HL-60 (cell line): Measurements from ENCODE around the gene NEAT1.
A peak's percentile ranks its signal among the peaks of the same experiment; 100 is the strongest.
"Not testable (repeated sequence)": the region's sequence is repeated elsewhere in the genome, so short reads cannot be mapped to it uniquely, and the experiment has no call there.

Experiments used
- DNase-seq, 2 experiments: peaks; one replicate each; pipeline ENCODE4 v3.0.0-alpha.2; 2010 to 2020; ENCODE audit warnings: low read depth in 1 of 2, low spot score in 1 of 2
- H3K27ac ChIP-seq: fragments of 250-450 bp; sonication (Bioruptor Pico); replicated peaks from 2 replicates; pipeline ENCODE4 v1.5.1; 2020; ENCODE audit warnings: mild to moderate bottlenecking, moderate library complexity
- H3K27me3 ChIP-seq: fragments of 250-450 bp; sonication (Bioruptor Pico); 2 replicates; pipeline ENCODE4 v1.5.1; 2021; ENCODE audit warnings: mild to moderate bottlenecking, moderate library complexity; ENCODE audit not compliant: insufficient read depth, poor library complexity, severe bottlenecking
- H3K4me3 ChIP-seq: replicated peaks from 2 replicates; pipeline ENCODE4 v1.5.1; 2011; ENCODE audit warnings: mild to moderate bottlenecking, control low read depth, low read length; ENCODE audit not compliant: insufficient read depth
- CTCF ChIP-seq: IDR thresholded peaks from one replicate; pipeline ENCODE4 v1.5.1; 2011; ENCODE audit warnings: low read length, control low read depth, inconsistent platforms; ENCODE audit not compliant: insufficient read depth
- GABPA ChIP-seq: IDR thresholded peaks from 2 replicates; pipeline ENCODE4 v1.6.1; 2012; ENCODE audit warnings: low read depth
- POLR2AphosphoS5 ChIP-seq: IDR thresholded peaks from 2 replicates; pipeline ENCODE4 v1.6.1; 2012; ENCODE audit warnings: low read depth
- REST ChIP-seq: IDR thresholded peaks from 2 replicates; pipeline ENCODE4 v1.6.1; 2012; ENCODE audit warnings: low read depth; ENCODE audit not compliant: insufficient replicate concordance
- SPI1 ChIP-seq: IDR thresholded peaks from 2 replicates; pipeline ENCODE4 v1.6.1; 2012; ENCODE audit warnings: low read depth, mild to moderate bottlenecking, borderline replicate concordance

Gene NEAT1

GRCh38 chr11:65468874-65469333 lies 46.3 kb downstream of the NEAT1 start:
- H3K27ac ChIP-seq = no peak overlapping the region
- TF ChIP-seq GABPA (no peak), CTCF (peak; percentile 45)
- no peak overlapping the region for H3K4me3 ChIP-seq
- DNase-seq = peak in 1 of 2 experiments; percentile 77
- H3K27me3 ChIP-seq = no peaks in the 10 kb centered on the region

GRCh38 chr11:65470433-65471049 lies 47.9 kb downstream of the NEAT1 start:
- H3K4me3 ChIP-seq = no peak overlapping the region
- no peak for DNase-seq
- no peaks in the 10 kb centered on the region for H3K27me3 ChIP-seq
- TF ChIP-seq CTCF (no peak), SPI1 (no peak), REST (no peak), POLR2AphosphoS5 (no peak), GABPA (no peak)
- no peak overlapping the region for H3K27ac ChIP-seq

GRCh38 chr11:65471447-65471891 lies 48.9 kb downstream of the NEAT1 start:
- peak in 1 of 2 experiments; percentile 78 for DNase-seq
- H3K4me3 ChIP-seq = no peak overlapping the region; the same call in 1 of the 2 replicates
- H3K27me3 ChIP-seq = no peaks in the 10 kb centered on the region
- TF ChIP-seq GABPA (no peak), CTCF (no peak), REST (no peak), SPI1 (no peak), POLR2AphosphoS5 (no peak; the same call in 1 of the 2 replicates)
- H3K27ac ChIP-seq = peak overlapping the region; percentile 48

- H3K27ac ChIP-seq = peak overlapping the region; percentile 48
- DNase-seq = not testable (repeated sequence)
Measured at GRCh38 chr11:65472588-65473277, 50.1 kb downstream of the NEAT1 start.

More at GRCh38 chr11:65472588-65473277, 50.1 kb downstream of the NEAT1 start:
- H3K27me3 ChIP-seq, H3K4me3 ChIP-seq: not testable (repeated sequence)
